Fibroblast of skin of back (primary cell): Measurements from ENCODE around the gene MKS1.

Source experiments
- DNase-seq: peaks from one replicate; pipeline ENCODE4 v3.0.0-alpha.2; 2013

Gene MKS1

DNA sequence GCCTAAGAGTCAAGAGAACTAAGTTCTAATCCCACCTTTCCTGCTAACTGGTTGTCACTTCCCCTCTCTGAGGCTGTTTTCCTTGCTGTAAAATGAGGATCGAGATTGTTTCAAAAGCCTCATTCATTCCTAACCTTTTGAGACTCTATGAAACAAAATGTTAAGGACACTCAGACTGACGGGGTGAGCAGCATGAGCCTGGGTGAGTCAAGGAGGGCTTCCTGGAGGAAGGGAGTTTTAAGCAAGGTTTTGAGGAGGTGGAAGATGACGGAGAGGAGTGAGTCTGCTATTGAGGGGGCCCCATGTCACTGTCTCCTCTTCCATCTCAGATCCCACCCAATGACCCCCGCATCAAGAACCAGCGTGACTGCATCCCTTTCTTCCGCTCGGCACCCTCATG lies 22.4 kb downstream of the MKS1 start:
- no peak for DNase-seq

- DNase-seq, result no peak
Observed at GRCh38 chr17:58195518-58196123, 23.4 kb downstream of the MKS1 start.

DNA sequence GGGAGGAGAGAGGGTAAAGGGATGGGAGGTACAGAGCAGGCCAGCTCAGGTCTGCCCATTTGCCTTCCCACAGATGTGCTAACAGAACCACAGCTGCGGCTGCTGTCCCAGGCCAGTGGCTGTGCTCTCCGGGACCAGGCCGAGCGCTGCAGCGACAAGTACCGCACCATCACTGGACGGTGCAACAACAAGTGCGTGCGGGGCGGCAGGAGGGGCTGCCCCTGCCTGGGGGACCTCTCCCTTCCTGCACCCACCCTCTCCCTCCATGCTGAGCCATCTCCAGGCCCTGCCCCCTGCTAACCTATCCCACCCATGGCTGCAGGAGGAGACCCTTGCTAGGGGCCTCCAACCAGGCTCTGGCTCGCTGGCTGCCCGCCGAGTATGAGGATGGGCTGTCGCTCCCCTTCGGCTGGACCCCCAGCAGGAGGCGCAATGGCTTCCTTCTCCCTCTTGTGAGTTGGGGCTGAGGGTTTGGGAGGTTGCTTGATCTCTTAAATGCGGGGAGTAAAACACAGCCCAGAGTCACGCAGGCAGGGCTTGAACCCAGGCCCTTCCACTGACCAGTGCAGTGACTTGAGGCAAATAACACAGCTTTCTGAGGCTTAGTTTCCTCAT lies 25.3 kb downstream of the MKS1 start:
- no peak for DNase-seq

DNA sequence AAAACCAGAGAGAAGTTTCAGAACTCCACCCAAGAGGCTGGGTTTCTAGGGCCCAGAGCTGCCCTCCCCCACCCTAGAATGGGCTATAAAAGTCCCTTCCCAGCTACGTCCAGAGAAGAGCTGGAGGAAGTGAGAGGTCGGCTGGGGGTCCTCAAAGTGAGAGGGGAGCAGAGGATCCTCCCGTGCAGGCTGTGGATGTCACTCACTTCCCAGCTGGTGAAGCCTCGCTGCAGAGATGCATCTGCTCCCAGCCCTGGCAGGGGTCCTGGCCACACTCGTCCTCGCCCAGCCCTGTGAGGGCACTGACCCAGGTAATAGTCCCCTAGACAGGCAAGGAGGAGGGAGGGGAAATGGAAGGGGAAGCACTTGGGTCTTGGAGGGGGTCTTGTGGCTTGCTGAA lies 26.4 kb downstream of the MKS1 start, which contains the start of gene EPX:
Gene EPX (plus strand): TSS at position 115 of the 400 bp plus-strand sequence. CDS start 121 bp downstream, at position 236.
- DNase-seq, result no peak

DNA sequence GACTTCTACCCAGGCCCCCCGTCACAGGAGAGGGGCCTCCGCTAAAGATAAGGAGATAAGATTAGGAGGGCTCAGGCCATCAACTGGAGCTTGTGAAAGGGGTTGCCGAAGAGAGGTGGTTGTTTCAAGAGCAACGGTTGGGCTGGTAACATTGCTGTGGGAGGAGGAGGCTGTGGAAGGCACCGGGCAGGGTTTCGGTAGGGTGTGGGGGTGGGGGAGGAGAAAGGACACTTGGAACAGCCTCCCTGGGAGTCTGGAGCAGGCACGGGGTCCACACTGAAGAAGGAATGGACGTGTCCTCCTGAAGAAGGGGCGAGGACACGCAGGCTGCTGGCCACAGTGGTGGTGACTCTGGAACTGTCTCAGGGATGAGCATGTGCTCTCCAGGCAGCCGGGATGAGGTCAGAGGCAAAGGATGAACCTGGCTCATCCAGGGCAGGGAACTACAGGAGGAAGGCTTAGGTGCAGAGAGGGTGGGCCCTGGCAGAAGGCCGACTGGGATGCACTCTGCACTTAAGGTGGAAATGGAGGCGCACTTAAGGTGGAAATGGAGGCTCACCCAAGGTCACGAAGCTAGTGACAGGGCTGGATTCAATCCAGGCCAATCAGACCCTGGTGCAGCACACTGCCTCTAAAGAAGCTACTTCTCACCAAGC lies 27.7 kb downstream of the MKS1 start:
- DNase-seq, result no peak

DNA sequence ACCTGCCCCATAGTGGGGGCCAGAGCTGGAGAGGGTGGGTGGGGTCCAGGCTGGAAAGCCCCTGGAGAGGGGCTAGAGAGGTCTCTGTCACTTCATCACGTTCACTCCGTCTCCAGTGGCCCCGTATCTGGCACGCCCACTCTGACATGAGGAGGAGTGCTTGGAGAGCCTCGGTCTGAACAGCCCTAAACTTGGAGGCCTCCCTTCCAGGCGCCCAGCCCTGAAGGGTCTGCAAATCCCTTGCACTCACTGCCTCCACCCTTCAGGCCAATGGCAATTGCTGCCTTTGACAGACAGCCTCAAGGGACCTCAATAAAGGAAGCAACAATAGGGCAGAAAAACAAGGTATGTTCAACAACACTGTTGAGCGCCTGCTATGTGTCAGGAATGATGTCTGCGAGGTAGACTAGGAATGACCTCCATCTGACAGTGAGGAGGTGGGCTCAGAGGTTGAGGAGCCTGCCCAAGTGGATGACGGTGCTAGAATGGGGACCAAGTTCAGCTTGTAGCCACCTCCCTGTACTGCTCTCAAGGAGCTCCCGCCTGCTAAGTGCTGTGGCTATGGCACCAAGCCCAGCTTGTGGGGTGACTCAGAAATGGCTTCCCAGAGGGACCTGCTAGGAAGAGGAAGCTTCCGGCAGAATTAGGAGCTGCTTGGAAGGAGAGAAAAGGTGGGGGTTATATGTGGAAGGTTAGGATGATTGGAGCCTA lies 29.5 kb downstream of the MKS1 start:
- peak; percentile 78 for DNase-seq

- no peak for DNase-seq
Observed at GRCh38 chr17:58187675-58188074, 31.4 kb downstream of the MKS1 start.

GRCh38 chr17:58187063-58187462 lies 32.0 kb downstream of the MKS1 start:
- no peak for DNase-seq

- DNase-seq, result no peak
Observed at GRCh38 chr17:58186591-58186990, 32.5 kb downstream of the MKS1 start.

DNA sequence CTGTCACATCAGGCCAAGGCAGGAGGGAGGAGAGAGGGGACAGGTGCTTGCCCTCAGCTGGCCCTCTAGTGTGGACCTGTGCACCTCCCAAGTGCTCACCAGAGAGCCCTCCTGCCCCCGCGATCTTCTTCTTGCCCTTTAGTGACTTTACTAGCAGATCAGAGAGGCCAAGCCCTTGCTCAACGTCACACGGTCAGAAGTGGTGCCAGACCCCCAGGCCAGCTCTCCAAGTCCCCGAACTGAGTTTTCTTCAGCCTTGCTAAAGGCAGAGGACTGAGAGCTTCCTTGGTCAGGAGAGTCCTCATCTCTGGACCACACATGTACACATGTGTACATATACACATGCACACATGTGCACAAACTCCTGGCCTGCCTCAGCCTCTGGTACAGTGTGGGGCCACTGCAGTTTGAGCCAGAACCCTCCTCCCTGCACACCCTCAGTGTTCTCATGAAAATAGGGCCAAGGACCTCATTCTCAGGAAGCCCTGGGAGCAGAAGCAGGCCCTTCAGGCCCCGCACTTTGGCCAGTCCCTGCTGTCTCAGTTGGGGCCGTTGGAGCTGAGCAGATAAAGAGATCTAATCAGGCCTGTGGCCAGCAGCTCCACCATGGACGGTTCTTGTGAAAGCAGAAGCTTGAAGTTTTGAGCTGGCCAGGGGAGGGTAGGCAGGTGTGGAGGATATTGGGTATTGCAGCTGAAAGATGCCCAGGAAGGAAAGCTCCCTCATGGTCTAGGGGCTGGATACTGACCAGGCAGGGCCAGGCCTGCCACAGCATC lies 33.9 kb downstream of the MKS1 start:
- no peak for DNase-seq

DNA sequence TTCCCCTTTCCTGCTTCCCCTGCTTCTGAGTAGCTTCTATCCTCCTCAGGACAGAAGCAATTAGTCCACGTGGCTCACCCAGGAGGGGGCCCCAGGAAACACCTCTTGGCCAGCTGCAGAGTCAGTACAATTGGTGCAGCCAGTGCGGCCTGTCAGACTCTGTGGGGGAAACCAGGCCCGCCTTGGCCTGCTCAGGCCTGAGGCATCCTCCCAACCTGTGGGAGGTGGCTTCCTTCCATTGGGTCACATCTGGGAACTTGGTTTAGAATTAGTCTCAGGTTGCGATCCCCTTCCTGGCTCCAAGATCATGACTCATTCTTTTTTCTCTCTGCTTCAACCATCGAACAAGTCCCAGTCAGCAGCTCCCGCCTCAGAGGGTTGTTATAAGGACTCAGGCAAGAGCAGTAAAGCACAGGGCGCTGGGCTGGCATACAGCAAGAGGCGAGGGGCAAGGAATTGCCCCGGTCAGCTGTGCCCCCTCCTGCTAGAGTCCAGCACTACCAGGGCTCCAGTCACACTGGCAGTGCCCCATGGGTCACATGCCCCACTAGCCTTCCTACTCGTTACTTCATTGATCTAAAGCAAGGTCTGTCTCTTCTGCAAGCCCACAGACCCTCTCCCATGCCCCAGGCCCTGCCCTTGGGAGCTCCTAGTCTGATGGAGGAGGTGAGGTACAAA lies 34.6 kb downstream of the MKS1 start:
- DNase-seq, result peak; percentile 26

- DNase-seq, result no peak
Observed at GRCh38 chr17:58183514-58183913, 35.5 kb downstream of the MKS1 start.

DNA sequence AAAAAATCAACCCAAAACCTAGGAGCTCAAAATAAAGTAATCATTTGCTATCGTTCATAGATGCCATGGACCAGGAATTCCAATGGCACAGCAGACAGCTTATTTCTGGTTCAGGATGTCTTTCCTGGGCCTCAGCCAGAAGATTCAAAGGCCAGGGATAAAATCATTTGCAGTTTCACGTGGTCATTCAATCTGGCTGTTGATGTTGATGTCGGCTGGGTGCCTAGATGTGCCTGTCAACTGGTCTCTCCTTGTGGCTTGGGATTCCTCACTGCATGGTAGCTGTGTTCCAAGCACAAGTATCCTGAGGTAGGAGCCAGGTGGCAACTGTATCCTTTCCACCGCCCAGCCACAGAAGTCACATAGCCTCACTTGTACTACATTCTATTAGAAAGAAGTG lies 37.3 kb downstream of the MKS1 start:
- no peak for DNase-seq

GRCh38 chr17:58176200-58176599 lies 42.9 kb downstream of the MKS1 start:
- DNase-seq, result no peak

- DNase-seq, result no peak
Observed at GRCh38 chr17:58174871-58175270, 44.2 kb downstream of the MKS1 start.

GRCh38 chr17:58172369-58173071 lies 46.5 kb downstream of the MKS1 start:
- no peak for DNase-seq

- DNase-seq, result no peak
Observed at GRCh38 chr17:58170622-58171021, 48.4 kb downstream of the MKS1 start.

DNA sequence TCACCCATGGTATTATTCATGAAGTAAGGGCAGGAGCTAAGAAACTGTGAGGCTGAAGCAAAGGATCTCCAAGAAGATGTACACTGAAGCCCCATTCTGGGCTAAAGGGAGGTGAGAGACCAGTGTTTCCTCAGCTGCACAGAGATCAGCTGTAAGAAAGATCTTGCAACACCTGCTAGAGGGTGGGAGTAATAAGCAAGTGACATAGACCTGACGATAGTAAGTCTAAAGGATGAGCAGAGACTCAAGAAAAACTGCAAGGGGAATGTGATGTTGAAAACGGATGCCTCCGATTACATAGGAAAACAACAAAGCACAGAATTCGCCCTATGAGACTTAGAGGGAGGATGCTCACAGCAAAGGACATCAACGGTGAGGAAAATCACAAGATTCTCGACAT lies 52.4 kb downstream of the MKS1 start, which contains the start of gene OR4D2:
Gene OR4D2 (plus strand): TSS at position 301 of the 400 bp plus-strand sequence. CDS start 2,674 bp downstream, outside the sequence.
- DNase-seq, result no peak

DNA sequence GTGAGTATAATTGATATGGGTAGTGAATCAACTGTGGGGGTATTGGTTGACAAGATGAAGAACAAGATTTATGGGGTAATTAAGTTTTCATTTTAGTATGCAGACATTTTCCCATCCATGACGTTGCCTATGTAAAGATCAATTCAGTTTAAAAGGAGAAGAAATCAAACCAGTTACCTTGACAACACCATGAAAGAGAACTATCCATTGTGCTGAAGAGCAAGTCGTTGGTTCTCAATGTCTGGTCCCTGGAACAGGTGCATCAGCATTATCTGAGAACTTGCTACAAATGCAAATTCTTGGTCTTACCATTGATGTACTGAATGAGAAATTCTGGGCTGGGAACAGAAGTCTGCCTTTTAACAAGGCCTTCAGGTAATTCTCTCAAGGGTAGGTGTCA lies 53.1 kb downstream of the MKS1 start:
- no peak for DNase-seq

- DNase-seq, result no peak
Observed at GRCh38 chr17:58161566-58161965, 57.5 kb downstream of the MKS1 start.

DNA sequence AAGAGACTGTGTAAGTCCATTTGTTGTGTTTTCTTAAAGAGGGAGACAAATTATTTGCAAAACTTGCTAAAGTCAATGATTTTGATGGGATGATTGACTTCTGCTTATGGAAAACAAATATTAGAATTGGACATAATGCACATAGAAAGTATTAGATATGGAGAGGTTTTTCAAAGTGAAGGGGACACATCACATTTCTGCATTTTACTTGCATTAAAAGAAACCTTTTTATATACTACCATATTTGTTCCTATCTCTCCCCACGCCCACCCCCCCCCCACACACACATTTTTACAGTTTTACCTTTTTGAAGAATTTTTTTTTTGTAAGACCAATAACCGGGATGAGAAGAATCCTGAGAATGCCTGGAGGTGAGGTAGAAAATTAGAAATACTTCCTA lies 60.9 kb downstream of the MKS1 start:
- DNase-seq, result no peak
